Hematopoietic multipotent progenitor cell treated with erythropoietin and hydrocortisone succinate and interleukin-3 and kit ligand, for 15 days (in vitro differentiated cells): ENCODE results near the gene ARHGEF3.

Experiments
- DNase-seq: peaks from one replicate; pipeline ENCODE4 v3.0.0-alpha.2; 2015; ENCODE audit warnings: low spot score

The ARHGEF3 gene

DNA sequence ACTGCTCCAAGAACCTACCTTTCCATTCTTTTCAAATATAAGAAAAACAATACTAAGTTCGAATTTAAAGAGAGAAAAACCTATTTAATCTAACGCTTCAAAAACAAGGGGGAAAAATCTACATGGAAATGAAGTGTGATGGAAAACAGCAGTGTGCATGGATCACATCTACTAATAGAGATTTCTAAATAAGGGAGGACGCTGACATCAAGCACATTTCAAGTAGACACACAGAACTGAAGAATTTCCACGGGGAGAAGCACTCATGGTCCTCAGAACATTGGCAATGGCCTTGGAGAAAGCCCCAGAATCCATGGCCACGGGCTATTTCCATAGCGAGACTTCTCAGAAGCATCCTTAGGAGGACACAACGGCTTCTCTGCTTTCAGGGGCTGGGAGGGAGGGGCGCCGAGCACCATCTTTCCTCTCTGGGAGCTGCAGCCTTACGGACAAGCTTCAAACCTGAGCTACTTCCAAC, 119.7 kb downstream of the ARHGEF3 start:
- no peak for DNase-seq

GRCh38 chr3:56680054-56680580, 121.6 kb downstream of the ARHGEF3 start:
- DNase-seq: no peak
